Colonic mucosa (tissue), 4 donors: ENCODE results near the gene FAM181A. TPM values are rescaled to one million over a fixed set of nuclear protein-coding genes. Genes with fewer than 3 reads are reported as not detected.

Source experiments
- DNase-seq: peaks from one replicate; pipeline ENCODE4 v3.0.0-alpha.2; 2020
- H3K27ac ChIP-seq: fragments of 200-600 bp; one replicate; pipeline ENCODE4 v1.8.0; 2021
- H3K27me3 ChIP-seq: fragments of 200-600 bp; one replicate; pipeline ENCODE4 v1.8.0; 2021
- H3K36me3 ChIP-seq: fragments of 200-600 bp; one replicate; pipeline ENCODE4 v1.8.0; 2021
- H3K4me1 ChIP-seq: fragments of 200-600 bp; one replicate; pipeline ENCODE4 v1.8.0; 2021; ENCODE audit warnings: mild to moderate bottlenecking
- H3K4me3 ChIP-seq: fragments of 200-600 bp; one replicate; pipeline ENCODE4 v1.8.0; 2021
- H3K9ac ChIP-seq, 2 donors: one replicate each; pipeline ENCODE4 v1.7.0; 2013; ENCODE audit warnings: control low read depth in 2 of 2, low read depth in 2 of 2, low read length in 2 of 2
- H3K9me3 ChIP-seq: fragments of 200-600 bp; one replicate; pipeline ENCODE4 v1.8.0; 2021
- CTCF ChIP-seq: fragments of 200-600 bp; IDR thresholded peaks from one replicate; pipeline ENCODE4 v1.8.0; 2022; ENCODE audit warnings: antibody characterized with exemption, mild to moderate bottlenecking
- intact Hi-C: fragments of 100-400 bp; cut with DNase I; formaldehyde crosslinking; loops from one replicate; pipeline ENCODE4 v1.14.1; 2022
- total RNA-seq, 2 donors: library from RNA; stranded (reverse); fragmentation: NEBNext Ultra II Directional in 1 of 2; extraction: Animal tissue kit (Norgen Biotek cat#: 25700) in 1 of 2; gene quantifications; one replicate each; pipeline ENCODE4 v1.2.1, GENCODE V29; 2021
- donor health status: healthy.
- donor health status: DM: no; HTN: no; CAD: no.
- donor health status: DM: no; HTN: no; CAD: no.

Gene FAM181A
- total RNA-seq, 2 donors from 2014 or later = not detected

- no peaks in the 10 kb centered on the region for H3K9me3 ChIP-seq
- intact Hi-C loops = no loop called here
- peak; percentile 37 for TF ChIP-seq CTCF
- H3K9ac ChIP-seq = no peak overlapping the region
- H3K27ac ChIP-seq = no peak overlapping the region
- H3K4me1 ChIP-seq = no peaks in the 10 kb centered on the region
- no peaks in the 10 kb centered on the region for H3K27me3 ChIP-seq
- H3K36me3 ChIP-seq = no peaks in the 10 kb centered on the region
- DNase-seq = peak; percentile 69
- H3K4me3 ChIP-seq = no peak overlapping the region
These were observed 20.5 kb upstream of the FAM181A start for GRCh38 chr14:93906341-93907329.

GRCh38 chr14:93909429-93910128, 17.6 kb upstream of the FAM181A start:
- Histone ChIP-seq H3K9me3 (no peaks in the 10 kb centered on the region), H3K9ac (no peak overlapping the region), H3K27me3 (no peaks in the 10 kb centered on the region), H3K4me3 (no peak overlapping the region), H3K27ac (no peak overlapping the region), H3K4me1 (no peaks in the 10 kb centered on the region), H3K36me3 (no peaks in the 10 kb centered on the region)
- intact Hi-C loops = no loop called here
- TF ChIP-seq CTCF = no peak
- no peak for DNase-seq

GRCh38 chr14:93911975-93912615, 15.0 kb upstream of the FAM181A start:
- Histone ChIP-seq H3K27me3 (no peaks in the 10 kb centered on the region), H3K9me3 (no peaks in the 10 kb centered on the region), H3K4me3 (no peak overlapping the region), H3K9ac (no peak overlapping the region), H3K4me1 (no peaks in the 10 kb centered on the region), H3K36me3 (no peaks in the 10 kb centered on the region), H3K27ac (no peak overlapping the region)
- TF ChIP-seq CTCF = no peak
- DNase-seq = no peak
- intact Hi-C loops = no loop called here

GRCh38 chr14:93912782-93913181, 14.4 kb upstream of the FAM181A start:
- no peak overlapping the region for H3K27ac ChIP-seq
- DNase-seq = no peak
- H3K36me3 ChIP-seq = no peaks in the 10 kb centered on the region
- H3K4me3 ChIP-seq = no peak overlapping the region
- no peaks in the 10 kb centered on the region for H3K9me3 ChIP-seq
- no peak for TF ChIP-seq CTCF
- intact Hi-C loops = no loop called here
- H3K27me3 ChIP-seq = no peaks in the 10 kb centered on the region
- no peak overlapping the region for H3K9ac ChIP-seq
- H3K4me1 ChIP-seq = no peaks in the 10 kb centered on the region

GRCh38 chr14:93914278-93914677, 12.9 kb upstream of the FAM181A start:
- Histone ChIP-seq H3K27ac (no peak overlapping the region), H3K27me3 (no peaks in the 10 kb centered on the region), H3K4me3 (no peak overlapping the region), H3K4me1 (no peaks in the 10 kb centered on the region), H3K36me3 (no peaks in the 10 kb centered on the region), H3K9me3 (no peaks in the 10 kb centered on the region), H3K9ac (no peak overlapping the region)
- TF ChIP-seq CTCF = no peak
- no peak for DNase-seq
- intact Hi-C loops = no loop called here
